C4-2B (cell line): ENCODE data around the gene PPM1G.

ENCODE experiments used
- CTCF ChIP-seq: fragments of 450-650 bp; conservative IDR thresholded peaks from 2 replicates; pipeline ENCODE4 v1.5.1; 2017; ENCODE audit warnings: mild to moderate bottlenecking
- ZFX ChIP-seq: fragments of 450-650 bp; IDR thresholded peaks from 2 replicates; pipeline ENCODE4 v1.6.1; 2017

- TF ChIP-seq CTCF, result no peak
- no peak for TF ChIP-seq ZFX
These were observed 46.5 kb downstream of the PPM1G start for GRCh38 chr2:27362678-27363420.
